ENCODE measurements around the gene ADAMTS12.
"Not testable (repeated sequence)": the region's sequence is repeated elsewhere in the genome, so short reads cannot be mapped to it uniquely, and the experiment has no call there.

Gene ADAMTS12

DNA sequence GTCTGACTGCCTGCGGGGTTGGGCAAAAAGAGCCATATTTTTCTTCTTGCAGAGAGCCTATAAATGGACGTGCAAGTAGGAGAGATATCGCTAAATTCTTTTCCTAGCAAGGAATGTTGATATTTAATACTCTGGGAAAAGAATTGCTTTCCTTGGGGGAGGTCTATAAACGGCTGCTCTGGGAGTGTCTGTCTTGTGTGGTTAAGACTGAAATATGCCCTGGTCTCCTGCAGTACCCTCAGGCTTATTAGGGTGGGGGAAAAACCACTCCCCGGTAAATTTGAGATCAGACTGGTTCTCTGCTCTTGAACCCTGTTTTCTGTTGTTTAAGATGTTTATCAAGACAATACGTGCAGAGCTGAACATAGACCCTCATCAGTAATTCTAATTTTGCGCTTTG, 14.5 kb upstream of the ADAMTS12 start:
- DNase-seq (ENCODE audit: low spot score) = not testable (repeated sequence)

DNA sequence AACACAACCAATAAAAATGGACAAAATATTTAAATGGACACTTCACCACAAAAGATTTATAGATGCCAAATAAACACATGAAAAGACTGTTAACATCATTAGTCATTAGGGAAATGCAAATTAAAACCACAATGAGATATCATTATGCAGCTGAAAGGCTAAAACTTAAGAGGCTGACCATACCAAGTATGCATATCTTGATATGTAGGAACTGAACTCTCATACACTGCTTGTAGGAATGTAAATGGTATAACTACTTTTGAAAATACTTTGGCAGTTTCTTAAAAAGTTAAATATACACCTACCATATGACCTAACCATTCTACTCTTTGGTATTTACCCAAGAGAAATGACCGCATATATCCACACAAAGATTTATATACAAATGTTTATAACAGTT, 13.6 kb upstream of the ADAMTS12 start:
- no peak for DNase-seq (ENCODE audit: low spot score)

DNA sequence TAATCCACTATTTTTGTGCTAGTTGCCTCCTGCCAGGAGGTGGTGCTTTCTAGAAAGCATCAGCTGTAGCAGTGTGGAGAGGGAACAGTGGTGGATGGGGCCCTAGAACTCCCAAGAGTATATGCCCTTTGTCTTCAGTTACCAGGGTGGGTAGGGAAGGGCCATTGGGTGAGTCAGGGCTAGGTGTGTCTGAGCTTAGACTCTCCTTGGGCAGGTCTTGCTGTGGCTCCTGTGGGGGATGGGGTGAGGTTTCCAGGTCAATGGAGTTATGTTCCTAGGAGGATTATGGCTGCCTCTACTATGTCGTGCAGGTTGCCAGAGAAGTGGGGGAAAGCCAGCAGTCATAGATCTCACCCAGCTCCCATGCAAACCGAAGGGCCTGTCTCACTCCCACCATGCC, 11.3 kb upstream of the ADAMTS12 start:
- no peak for DNase-seq (ENCODE audit: low spot score)

DNA sequence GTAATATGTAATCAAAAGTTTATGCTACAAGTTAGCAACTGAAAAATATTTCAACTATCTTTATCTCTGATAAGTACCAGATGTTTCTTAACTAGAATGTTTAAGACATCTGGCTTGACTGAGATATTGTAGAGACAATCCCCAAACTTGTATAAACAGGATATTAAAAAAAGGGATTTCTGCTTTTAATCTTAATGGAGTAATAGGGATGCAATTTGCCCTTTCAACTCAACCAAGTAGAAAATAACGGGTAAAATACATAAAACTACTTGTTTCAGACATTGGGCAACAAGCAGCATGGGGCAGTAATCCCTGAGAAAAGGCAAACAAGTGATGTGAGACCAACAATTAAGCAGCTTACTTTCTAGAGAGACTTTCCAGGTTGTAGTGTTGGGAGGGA, 9.4 kb upstream of the ADAMTS12 start:
- no peak for DNase-seq (ENCODE audit: low spot score)

DNA sequence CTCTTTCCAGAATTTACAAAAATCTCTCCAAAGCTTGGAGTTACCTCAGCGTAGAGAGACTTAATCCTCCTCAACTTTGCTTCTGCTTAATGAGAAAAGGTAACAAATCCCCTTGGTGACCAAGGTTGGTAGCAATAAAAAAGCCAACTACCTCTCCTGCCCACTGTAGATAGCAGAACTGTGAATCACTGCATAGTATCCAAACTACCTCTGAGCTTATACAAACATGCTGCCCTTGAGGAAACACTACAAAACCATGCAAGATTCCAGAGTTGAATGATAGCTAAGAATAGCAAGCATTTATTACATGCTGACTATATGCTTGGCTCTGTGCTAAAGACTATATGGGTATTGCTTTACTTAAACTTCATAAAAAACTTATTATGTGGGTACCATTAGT, 2.8 kb upstream of the ADAMTS12 start:
- no peak for DNase-seq (ENCODE audit: low spot score)

DNA sequence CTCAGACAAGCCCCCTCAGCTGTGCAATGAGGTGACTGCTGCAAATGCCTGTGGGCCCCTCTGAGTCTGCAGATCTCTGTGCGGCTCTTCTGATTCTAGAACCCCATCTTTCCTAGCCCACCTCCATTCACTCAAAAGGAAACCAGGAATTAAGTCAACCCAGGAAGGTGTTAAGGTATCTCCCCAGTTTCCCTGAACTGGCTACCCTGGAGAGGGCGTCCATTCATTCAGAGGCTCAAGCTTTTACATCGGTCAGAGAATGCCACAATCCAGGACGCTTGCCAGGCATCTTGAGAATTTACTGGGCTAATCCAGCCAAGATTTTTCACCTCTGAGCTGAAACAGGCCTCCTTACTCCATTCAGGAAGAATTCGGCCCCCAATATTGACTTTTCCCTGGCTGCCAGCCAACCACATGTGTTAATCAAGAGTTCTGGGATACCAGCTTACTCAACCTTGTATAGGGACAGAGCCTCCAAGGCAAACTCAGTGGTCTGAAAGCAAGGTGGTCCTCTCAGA, 889 bp upstream of the ADAMTS12 start:
- DNase-seq (ENCODE audit: low spot score) = no peak

DNA sequence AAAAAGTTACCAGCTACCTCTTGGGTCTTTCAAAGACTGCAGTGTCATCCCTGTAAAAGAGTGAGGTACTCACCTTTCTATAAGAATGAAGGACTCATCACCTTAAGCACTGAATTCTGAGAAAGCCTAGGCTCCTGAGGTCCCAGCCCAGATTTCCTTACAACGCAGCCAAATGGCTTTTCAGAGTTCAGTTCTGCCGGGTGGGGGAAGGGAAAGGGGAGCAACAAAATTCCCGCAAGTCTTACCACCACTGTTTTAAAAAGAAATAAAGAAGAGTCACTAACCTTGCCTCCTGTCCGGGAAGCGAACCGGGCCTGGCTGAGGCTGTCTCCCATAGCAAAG, 373 bp downstream of the ADAMTS12 start:
- no peak for DNase-seq (ENCODE audit: low spot score)

DNA sequence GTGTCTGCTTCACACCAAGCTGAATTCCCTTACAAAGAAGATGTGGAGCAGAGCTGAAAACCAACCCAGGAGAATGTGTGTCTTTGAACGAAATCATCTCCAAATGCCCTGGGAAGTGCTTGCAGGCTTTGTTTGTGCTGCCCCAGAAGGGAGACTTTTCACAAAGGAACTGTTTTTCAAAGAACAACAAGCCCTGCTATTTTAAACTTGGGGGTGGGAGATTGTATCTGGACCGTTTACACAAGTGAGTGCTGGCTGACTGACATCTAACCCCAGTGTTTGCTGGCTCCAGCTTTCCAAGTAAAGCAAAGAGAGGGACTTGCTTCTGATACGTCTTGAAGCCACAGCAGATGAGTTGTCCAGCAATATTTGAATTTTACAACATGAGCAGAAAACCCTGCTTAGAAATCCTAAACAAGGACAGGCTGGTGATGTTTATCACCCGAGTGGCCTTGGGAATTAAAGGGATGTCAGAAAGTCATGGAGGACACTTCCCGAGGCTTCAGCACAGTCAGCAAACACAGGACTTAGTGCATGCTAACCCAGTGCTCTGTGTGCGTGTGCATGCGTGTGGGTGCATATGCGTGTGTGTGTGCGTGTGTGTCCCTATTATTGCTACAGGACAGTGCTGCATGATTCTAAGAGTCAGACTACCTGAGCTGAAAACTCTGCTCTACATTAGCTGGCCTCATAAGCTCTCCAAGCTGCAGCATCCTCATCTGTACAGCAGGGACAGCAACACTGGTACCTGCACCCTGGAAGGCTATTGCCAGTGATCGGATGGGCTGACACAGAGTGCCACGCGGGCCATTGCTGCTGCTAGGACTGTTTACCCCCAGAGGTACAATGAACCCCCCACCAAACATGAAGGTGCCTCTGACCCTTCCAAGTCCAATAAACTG, 1.4 kb downstream of the ADAMTS12 start:
- no peak for DNase-seq (ENCODE audit: low spot score)

DNA sequence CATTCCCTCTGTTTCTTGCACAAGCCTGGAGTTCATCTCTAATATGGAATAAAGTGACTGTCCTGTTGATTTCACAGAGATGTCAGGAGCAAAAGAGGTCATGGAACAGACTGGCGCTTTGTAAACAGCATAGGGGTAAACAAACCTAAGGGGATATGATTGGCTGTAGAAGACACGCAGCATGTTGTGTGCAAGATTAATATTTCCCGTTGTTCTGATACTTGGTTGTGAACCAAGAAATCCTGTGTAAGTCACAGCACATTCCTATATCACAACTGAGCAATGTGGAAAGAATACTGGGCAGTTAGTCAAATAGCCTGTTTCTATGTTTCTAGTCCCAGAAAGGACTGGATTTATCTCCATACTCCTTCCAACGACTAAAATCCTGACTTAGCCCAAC, 3.2 kb downstream of the ADAMTS12 start:
- no peak for DNase-seq (ENCODE audit: low spot score)

DNA sequence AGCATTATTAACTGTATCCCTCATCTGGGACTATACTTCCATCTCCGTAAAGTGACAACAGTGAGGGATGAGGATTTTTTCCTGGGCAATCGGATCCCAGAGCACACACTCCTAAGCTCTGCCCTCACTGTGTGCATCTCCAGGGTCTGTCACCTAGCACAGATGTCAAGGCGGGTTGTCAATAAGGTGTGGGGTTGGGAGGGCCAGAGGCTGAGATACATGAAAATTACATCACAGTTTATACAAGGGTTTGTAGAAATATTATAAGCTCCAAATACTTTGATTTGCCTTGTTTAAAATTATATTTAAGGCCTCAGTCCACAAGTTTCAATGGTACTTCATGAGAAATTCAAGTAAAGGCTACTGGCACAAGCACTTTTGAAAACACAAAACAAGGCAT, 4.5 kb downstream of the ADAMTS12 start:
- DNase-seq (ENCODE audit: low spot score) = no peak

DNA sequence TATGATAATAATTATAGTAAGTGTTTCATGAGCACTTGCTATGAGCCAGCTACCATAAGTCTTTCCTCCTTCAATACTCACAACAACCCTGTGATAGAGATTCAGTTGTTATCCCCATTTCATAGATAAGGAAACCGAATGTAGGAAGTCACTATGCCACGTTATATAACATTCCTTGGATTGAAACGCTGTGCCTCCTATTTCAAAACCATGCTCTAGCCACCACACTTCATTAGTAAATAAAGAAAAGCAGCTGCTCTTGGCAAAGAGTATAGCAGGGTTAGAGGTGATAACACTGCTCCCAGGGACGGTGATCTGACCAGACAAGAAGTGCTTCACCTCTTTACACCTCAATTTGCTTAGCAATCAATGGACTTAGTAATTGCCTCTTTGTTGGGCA, 5.5 kb downstream of the ADAMTS12 start:
- DNase-seq (ENCODE audit: low spot score) = no peak

DNA sequence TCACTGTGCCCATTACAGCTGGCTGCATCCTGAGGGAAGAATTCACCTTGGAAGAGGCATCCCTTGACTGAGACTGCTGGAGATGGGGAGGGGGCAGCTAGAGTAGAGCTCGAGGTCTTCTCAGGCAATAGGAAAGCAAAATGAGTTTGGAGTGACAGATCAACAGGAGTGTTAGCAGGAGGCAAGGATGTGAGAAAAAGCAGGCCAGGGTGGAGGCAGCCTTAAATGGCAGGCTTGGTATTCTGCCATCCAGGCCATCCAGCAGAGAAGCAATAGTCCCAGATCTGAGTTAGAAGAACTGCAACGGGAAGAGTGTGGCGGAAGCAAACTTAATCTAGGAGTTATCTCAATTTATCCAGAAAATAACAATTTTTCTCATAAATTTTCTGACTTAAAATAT, 6.1 kb downstream of the ADAMTS12 start:
- DNase-seq (ENCODE audit: low spot score) = no peak

DNA sequence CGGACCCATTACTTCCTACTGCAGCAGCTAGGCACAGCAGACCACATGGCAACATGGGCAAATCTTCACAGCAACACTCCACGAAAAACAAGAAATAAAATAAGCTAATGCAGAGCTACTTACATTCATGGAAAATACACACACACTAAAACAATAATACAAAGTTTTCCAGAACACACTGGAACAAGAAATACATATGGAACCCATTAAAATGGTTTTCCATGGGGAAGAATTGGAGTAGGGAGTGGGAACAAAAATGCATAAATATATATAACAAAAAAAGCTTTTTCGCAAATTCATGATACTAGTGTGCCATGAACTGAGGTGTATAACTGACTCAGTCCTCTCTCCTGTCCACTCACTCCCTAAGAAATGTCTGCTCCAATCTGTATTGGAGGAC, 8.3 kb downstream of the ADAMTS12 start:
- no peak for DNase-seq (ENCODE audit: low spot score)

DNA sequence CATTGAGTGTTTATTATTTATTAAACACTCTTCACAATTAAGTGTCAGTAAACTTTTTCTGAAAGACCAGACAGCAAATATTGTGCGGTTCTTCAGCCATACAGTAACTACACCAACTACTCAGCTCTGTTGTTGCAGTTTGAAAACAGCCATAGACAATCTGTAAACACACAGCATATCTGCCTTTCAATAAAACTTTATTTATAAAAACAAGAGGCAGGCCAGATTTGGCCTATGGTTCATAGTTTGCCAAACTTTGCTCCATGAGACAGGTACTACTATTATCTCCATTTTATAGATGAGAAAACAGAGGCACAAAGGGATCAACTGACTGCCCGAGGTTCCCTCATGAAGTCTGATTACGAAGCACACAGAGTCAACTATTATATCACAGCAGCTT, 11.5 kb downstream of the ADAMTS12 start:
- DNase-seq (ENCODE audit: low spot score) = no peak

DNA sequence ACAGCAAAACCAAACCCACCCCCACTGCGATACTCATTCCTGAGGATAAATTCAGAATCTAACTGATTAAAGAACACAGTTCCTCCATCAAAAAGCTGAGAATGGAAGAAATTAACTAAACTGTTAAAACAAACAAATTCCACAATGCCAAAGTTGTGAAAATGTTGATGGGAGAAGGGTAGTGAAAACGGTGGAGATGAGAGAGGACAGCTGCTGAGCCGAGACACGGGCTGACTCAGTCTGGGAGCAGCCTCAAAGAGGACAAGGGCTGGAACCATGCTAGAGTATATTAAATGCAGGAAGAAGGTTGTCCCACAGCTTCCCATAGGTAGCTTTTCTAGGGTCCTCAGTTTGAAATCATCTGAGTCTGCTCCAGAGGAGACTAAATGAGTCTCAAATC, 14.3 kb downstream of the ADAMTS12 start:
- no peak for DNase-seq (ENCODE audit: low spot score)

DNA sequence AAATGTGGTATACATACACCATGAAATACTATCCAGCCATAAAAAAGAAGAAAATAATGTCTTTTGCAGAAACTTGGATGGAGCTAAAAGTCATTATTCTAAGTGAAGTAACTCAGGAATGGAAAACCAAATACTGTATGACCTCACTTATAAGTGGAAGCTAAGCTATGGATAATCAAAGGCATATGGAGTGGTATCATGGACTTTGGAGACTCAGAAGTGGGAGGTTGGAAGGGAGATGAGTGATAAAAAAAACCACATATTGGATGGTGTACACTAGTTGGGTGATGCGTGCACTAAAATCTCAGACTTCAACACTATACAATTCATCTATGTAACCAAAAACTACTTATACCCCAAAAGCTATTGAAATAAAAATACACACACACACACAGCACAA, 24.5 kb downstream of the ADAMTS12 start:
- no peak for DNase-seq (ENCODE audit: low spot score)

DNA sequence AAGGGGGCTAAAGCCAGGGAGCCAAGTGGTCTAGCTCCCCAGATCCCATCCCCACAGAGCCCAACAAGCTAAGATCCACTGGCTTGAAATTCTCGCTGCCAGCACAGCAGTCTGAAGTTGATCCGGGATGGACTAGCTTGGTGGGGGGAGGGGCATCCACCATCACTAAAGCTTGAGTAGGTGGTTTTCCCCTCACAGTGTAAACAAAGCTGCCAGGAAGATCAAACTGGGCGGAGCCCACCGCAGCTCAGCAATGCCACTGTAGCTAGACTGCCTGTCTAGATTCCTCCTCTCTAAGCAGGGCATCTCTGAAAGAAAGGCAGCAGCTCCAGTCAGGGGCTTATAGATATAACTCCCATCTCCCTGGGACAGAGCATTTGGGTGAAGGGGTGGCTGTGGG, 32.6 kb downstream of the ADAMTS12 start:
- DNase-seq (ENCODE audit: low spot score) = peak; percentile 54

DNA sequence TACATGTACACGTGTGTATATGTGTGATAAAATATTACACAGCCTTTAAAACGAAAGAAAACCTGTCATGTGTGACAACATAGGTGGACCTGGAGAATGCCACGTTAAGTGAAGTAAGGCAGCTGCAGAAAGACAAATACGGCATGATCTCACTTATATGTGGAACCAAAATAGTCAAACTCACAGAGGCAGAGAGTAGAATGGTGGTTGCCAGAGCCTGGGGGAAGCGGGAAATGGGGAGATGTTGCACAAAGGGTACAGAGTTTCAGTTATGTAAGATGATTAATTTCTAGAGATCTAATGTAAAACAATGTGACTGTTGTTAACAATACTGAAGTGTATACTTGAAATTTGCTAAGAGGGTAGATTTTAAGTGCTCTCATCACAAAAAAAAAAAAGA, 34.8 kb downstream of the ADAMTS12 start:
- DNase-seq (ENCODE audit: low spot score) = no peak

DNA sequence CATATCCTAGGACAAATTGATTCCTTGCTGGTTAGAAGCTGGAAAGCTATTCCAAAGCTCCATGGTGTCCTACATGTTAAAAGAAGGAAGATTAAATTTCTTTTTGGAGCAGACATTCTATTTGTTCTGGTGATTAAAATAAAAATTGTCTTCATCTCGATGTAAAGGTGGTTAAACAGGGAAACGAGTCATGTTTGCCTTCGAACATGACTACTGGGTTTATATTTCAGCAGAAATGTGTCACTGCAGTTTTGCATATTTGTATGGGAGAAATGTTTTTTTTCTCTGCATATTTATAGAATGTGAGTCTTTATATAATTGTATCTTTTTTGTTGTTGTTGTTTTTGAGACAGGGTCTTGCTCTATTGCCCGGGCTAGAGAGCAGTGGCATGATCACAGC, 36.4 kb downstream of the ADAMTS12 start:
- DNase-seq (ENCODE audit: low spot score) = no peak

DNA sequence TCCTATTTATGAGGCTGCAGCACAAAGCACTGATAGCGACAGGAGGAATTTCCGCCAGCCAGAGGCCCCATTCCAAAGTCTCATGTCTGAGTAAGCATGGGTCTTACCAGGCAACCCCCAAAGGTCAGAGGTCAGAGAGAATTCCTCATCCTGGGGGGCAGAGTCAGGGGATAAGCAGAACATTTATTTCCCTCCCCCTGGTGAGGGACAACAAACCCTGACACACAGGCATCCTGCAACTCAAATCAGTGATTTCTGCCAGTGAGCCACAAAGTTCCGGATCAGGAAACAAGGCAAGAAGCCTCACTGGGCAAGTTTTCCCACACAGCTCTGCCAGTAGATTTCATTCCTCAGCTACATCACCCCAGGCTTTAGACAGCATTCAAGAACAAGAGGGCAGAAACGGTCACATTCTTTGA, 37.0 kb downstream of the ADAMTS12 start:
- DNase-seq (ENCODE audit: low spot score) = no peak

DNA sequence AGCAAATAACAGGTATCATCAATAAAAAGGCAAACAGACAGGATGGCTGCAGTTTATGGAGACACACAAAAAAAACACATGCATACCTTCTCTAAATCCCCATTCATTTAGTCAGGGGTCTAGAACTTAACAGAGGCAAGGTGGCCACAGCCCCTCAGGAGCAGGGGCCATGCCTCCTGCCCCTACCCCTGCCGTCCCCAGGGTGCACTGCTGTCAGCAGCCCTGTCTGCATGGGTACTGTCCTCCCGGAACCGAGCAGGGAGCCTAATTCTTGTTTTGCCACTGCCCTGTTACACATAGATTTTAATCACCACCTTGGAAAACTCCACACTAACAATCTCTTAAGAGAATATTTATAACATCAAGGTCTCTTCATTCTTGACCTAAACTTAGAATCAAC, 39.0 kb downstream of the ADAMTS12 start:
- DNase-seq (ENCODE audit: low spot score) = no peak

DNA sequence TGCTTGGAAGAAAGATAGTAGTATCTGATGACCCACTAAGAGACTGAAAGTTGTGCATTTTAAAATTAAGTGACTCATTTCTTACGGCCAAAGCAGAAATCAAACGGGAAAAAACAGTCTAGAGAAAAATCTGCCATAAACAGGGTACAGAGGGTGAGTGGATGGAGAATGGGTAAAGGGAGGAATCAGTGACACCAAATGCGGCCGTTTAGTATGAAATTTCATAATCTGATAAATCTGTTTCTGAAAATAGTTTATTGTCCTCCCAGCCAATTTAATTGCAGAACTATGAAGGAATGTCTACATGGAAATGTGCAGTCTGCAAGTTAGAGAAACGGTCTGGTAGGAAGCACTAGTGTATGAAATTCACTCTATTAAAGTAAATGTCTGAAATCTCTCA, 39.5 kb downstream of the ADAMTS12 start:
- DNase-seq (ENCODE audit: low spot score) = no peak

DNA sequence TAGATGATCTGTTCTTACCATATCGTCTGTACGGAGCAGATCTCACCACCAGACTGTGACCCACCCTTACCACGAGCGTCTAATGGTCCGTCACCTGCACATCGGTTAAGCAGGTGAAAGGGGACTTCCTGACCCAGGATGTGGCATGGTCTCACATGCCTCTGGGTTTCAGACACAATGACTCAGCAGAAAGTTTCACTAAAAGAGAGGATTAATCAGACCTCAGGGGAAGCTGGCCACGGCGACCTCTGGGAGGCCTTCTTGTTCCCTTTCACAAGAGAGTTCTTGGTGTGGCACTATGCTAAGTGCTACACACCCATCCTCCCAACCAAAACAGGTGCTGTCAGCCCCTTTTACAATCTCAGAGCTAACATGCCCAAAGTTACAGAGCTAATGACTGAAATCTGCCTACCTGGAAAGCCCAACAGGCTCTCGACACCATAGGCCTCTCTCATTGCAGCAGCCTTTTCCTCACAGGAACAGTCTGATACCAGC, 41.6 kb downstream of the ADAMTS12 start:
- DNase-seq (ENCODE audit: low spot score) = peak; percentile 14

DNA sequence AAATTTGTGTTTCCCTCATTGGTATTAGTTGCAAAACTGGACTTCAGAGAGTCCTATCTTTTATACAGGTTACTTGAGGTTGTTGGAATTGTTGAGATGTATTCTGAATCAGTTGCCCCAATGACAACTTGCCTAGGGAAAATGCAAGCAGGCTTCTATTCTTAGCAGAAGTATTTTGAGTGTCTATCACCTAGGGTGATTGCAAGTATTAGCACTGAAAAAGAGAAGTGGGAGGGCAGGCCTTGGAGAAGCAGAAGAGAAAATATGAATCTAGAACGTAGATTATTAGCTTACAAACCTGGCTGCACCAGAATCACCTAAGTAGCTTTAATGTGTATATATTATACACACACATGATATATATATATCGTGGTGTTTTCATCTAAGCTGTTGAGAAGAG, 43.2 kb downstream of the ADAMTS12 start:
- DNase-seq (ENCODE audit: low spot score) = no peak

Measured in CD4-positive, alpha-beta T cell treated with Interleukin-6 at 100 ng/mL for 8 hours (primary cell).